Testis (tissue), 3 donors: ENCODE results near the gene CTSD. TPM values are rescaled to one million over a fixed set of nuclear protein-coding genes. Genes with fewer than 3 reads are reported as not detected.

Experiments
- DNase-seq: peaks from one replicate; pipeline ENCODE4 v3.0.0-alpha.2; 2019
- H3K27ac ChIP-seq, 2 donors: fragments of 200-600 bp; sonication (generic); one replicate each; pipeline ENCODE4 v1.5.1; 2019
- H3K27me3 ChIP-seq: fragments of 200-600 bp; sonication (generic); one replicate; pipeline ENCODE4 v1.5.1; 2019
- H3K36me3 ChIP-seq: fragments of 200-600 bp; sonication (generic); one replicate; pipeline ENCODE4 v1.5.1; 2017; ENCODE audit warnings: low read depth; ENCODE audit errors: missing control alignments
- H3K4me1 ChIP-seq: fragments of 200-600 bp; sonication (generic); one replicate; pipeline ENCODE4 v1.5.1; 2019
- H3K4me3 ChIP-seq, 2 donors: fragments of 200-600 bp; sonication (generic); one replicate each; pipeline ENCODE4 v1.5.1; 2017 to 2019
- H3K9me3 ChIP-seq: fragments of 200-600 bp; sonication (generic); one replicate; pipeline ENCODE4 v1.5.1; 2017
- CTCF ChIP-seq, 3 experiments: fragments of 450-650 bp in 2 of 3; fragments of 200-600 bp in 1 of 3; sonication (generic) in 1 of 3; IDR thresholded peaks; one replicate each; pipeline ENCODE4 v1.5.1; 2016 to 2019; ENCODE audit warnings: antibody characterized with exemption in 3 of 3, mild to moderate bottlenecking in 2 of 3, moderate library complexity in 1 of 3
- POLR2A ChIP-seq: fragments of 450-650 bp; IDR thresholded peaks from one replicate; pipeline ENCODE4 v1.6.1; 2017; ENCODE audit warnings: antibody characterized with exemption, mild to moderate bottlenecking, moderate library complexity
- WGBS, 2 donors: methylation state at CpG; one replicate each; pipeline ENCODE4 v1.1.5; 2018; 5-methylcytosine and 5-hydroxymethylcytosine counted together
- intact Hi-C: fragments of 100-400 bp; cut with DNase I; formaldehyde crosslinking; loops from one replicate; pipeline ENCODE4 v1.15.1; 2023; ENCODE audit warnings: low total_unique reads
- polyA plus RNA-seq: library from polyadenylated mRNA; stranded (reverse); fragments of 350-450 nt; fragmentation: Illumina TruSeq; extraction: RNeasy Lipid Tissue Mini Kit (QIAGEN cat#74804); gene quantifications from one replicate; pipeline ENCODE4 v1.2.3, GENCODE V29; 2014; ENCODE audit warnings: low read depth, low replicate concordance; ENCODE audit not compliant: insufficient read depth
- total RNA-seq, 2 donors: library from RNA; depleted of rRNA; stranded (reverse); fragments of >200 nt; gene quantifications; one replicate each; pipeline ENCODE4 v1.2.3, GENCODE V29; 2016

CTSD gene
- total and polyA plus RNA-seq, 3 donors from 2014 or later = 486 to 897 (median 522) TPM

GRCh38 chr11:1739576-1739975 lies 24.2 kb downstream of the CTSD start:
- H3K27me3 ChIP-seq = no peaks in the 10 kb centered on the region
- H3K36me3 ChIP-seq = no peaks in the 10 kb centered on the region
- no peak overlapping the region for H3K4me3 ChIP-seq
- intact Hi-C loops = no loop called here
- peaks cover 7% of the 10 kb centered on the region for H3K4me1 ChIP-seq
- WGBS, 2 donors = 53 to 65% methylated on average over 8 of the region's 8 CpGs
- no peak overlapping the region for H3K27ac ChIP-seq
- TF ChIP-seq POLR2A (no peak), CTCF (IDR thresholded peaks at IDR 0.05) (no peak)
- no peak for DNase-seq
- no peaks in the 10 kb centered on the region for H3K9me3 ChIP-seq

- intact Hi-C loops = no loop called here
- no peak for DNase-seq
- Histone ChIP-seq H3K36me3 (no peaks in the 10 kb centered on the region), H3K27me3 (no peaks in the 10 kb centered on the region), H3K9me3 (no peaks in the 10 kb centered on the region), H3K4me1 (no peaks in the 10 kb centered on the region), H3K4me3 (no peak overlapping the region), H3K27ac (no peak overlapping the region)
- 93 to 94% methylated on average over 10 of the region's 10 CpGs for WGBS, 2 donors
- TF ChIP-seq POLR2A = no peak
- no peak for TF ChIP-seq CTCF (IDR thresholded peaks at IDR 0.05)
Measured at GRCh38 chr11:1738380-1738779, 25.3 kb downstream of the CTSD start.

- TF ChIP-seq POLR2A (no peak), CTCF (IDR thresholded peaks at IDR 0.05) (no peak)
- Histone ChIP-seq H3K27ac (no peak overlapping the region), H3K4me1 (no peaks in the 10 kb centered on the region), H3K9me3 (no peaks in the 10 kb centered on the region), H3K4me3 (no peak overlapping the region), H3K36me3 (no peaks in the 10 kb centered on the region), H3K27me3 (no peaks in the 10 kb centered on the region)
- intact Hi-C loops = no loop called here
- no peak for DNase-seq
- 86 to 90% methylated on average over 6 of the region's 6 CpGs for WGBS, 2 donors
Measured at GRCh38 chr11:1737080-1737757, 26.5 kb downstream of the CTSD start.

- no peak overlapping the region for H3K27ac ChIP-seq
- no peak overlapping the region for H3K4me3 ChIP-seq
- TF ChIP-seq POLR2A (no peak), CTCF (IDR thresholded peaks at IDR 0.05) (no peak)
- WGBS, 2 donors = 61 to 64% methylated on average over 3 of the region's 3 CpGs
- H3K36me3 ChIP-seq = no peaks in the 10 kb centered on the region
- H3K4me1 ChIP-seq = no peaks in the 10 kb centered on the region
- no peaks in the 10 kb centered on the region for H3K9me3 ChIP-seq
- intact Hi-C loops = no loop called here
- no peaks in the 10 kb centered on the region for H3K27me3 ChIP-seq
- no peak for DNase-seq
Measured at GRCh38 chr11:1736447-1736992, 27.2 kb downstream of the CTSD start.

- intact Hi-C loops = no loop called here
- H3K27me3 ChIP-seq = no peaks in the 10 kb centered on the region
- H3K4me1 ChIP-seq = no peaks in the 10 kb centered on the region
- 75 to 85% methylated on average over 16 of the region's 16 CpGs for WGBS, 2 donors
- no peak for TF ChIP-seq CTCF (IDR thresholded peaks at IDR 0.05)
- no peak for TF ChIP-seq POLR2A
- no peak overlapping the region for H3K27ac ChIP-seq
- H3K36me3 ChIP-seq = no peaks in the 10 kb centered on the region
- H3K4me3 ChIP-seq = no peak overlapping the region
- H3K9me3 ChIP-seq = no peaks in the 10 kb centered on the region
- no peak for DNase-seq
Measured at GRCh38 chr11:1735271-1735670, 28.5 kb downstream of the CTSD start.
